Upper lobe of right lung (tissue), 1 donor: Measurements from ENCODE around the gene ITLN1. TPM values are rescaled to one million over a fixed set of nuclear protein-coding genes. Genes with fewer than 3 reads are reported as not detected.

ENCODE experiments used
- ATAC-seq: fragments of 200-7000 bp; cut with Tn5 transposase; one replicate; pipeline ENCODE4 v1.9.1; 2020; ENCODE audit warnings: mild to moderate bottlenecking, moderate library complexity
- DNase-seq: peaks from one replicate; pipeline ENCODE4 v3.0.0-alpha.2; 2020
- H3K27ac ChIP-seq: fragments of 200-600 bp; one replicate; pipeline ENCODE4 v1.8.0; 2022
- H3K27me3 ChIP-seq: fragments of 200-600 bp; one replicate; pipeline ENCODE4 v1.8.0; 2022; ENCODE audit warnings: mild to moderate bottlenecking
- H3K36me3 ChIP-seq: fragments of 200-600 bp; one replicate; pipeline ENCODE4 v1.8.0; 2022
- H3K4me1 ChIP-seq: fragments of 200-600 bp; one replicate; pipeline ENCODE4 v1.8.0; 2022
- H3K4me3 ChIP-seq: fragments of 200-600 bp; one replicate; pipeline ENCODE4 v1.8.0; 2022; ENCODE audit warnings: mild to moderate bottlenecking
- H3K9me3 ChIP-seq: fragments of 200-600 bp; one replicate; pipeline ENCODE4 v1.8.0; 2022
- CTCF ChIP-seq: fragments of 200-600 bp; IDR thresholded peaks from one replicate; pipeline ENCODE4 v1.8.0; 2022; ENCODE audit warnings: antibody characterized with exemption
- intact Hi-C: fragments of 100-400 bp; cut with DNase I; formaldehyde crosslinking; loops from one replicate; pipeline ENCODE4 v1.11.0; 2022
- total RNA-seq: library from RNA; stranded (reverse); fragmentation: NEBNext Ultra II Directional; extraction: Animal tissue kit (Norgen Biotek cat#: 25700); gene quantifications from one replicate; pipeline ENCODE4 v1.2.1, GENCODE V29; 2021
- donor health status: DM: no; HTN: yes; CAD: no; lungs with severe emphysema.

ITLN1 gene
- total RNA-seq, 1 donor from 2014 or later = 295 TPM

- intact Hi-C loops = no loop called here
- TF ChIP-seq CTCF = no peak
- H3K4me3 ChIP-seq = no peak overlapping the region
- no peaks in the 10 kb centered on the region for H3K36me3 ChIP-seq
- no peaks in the 10 kb centered on the region for H3K4me1 ChIP-seq
- H3K27ac ChIP-seq = no peak overlapping the region
- DNase-seq (no peak), ATAC-seq (no peak)
- H3K27me3 ChIP-seq = no peaks in the 10 kb centered on the region
- no peaks in the 10 kb centered on the region for H3K9me3 ChIP-seq
These were observed 34.4 kb downstream of the ITLN1 start for GRCh38 chr1:160850541-160850940.

- Histone ChIP-seq H3K4me3 (no peak overlapping the region), H3K27me3 (no peaks in the 10 kb centered on the region), H3K4me1 (no peaks in the 10 kb centered on the region), H3K36me3 (no peaks in the 10 kb centered on the region), H3K27ac (no peak overlapping the region), H3K9me3 (no peaks in the 10 kb centered on the region)
- TF ChIP-seq CTCF = no peak
- DNase-seq = no peak
- intact Hi-C loops = no loop called here
- no peak for ATAC-seq
These were observed 38.7 kb downstream of the ITLN1 start for GRCh38 chr1:160846281-160846680.

GRCh38 chr1:160844447-160845232 is 40.3 kb downstream of the ITLN1 start:
- no peaks in the 10 kb centered on the region for H3K27me3 ChIP-seq
- DNase-seq (no peak), ATAC-seq (no peak)
- H3K36me3 ChIP-seq = no peaks in the 10 kb centered on the region
- no peak overlapping the region for H3K4me3 ChIP-seq
- H3K27ac ChIP-seq = no peak overlapping the region
- intact Hi-C loops = no loop called here
- no peak for TF ChIP-seq CTCF
- no peaks in the 10 kb centered on the region for H3K9me3 ChIP-seq
- H3K4me1 ChIP-seq = no peaks in the 10 kb centered on the region

- intact Hi-C loops = no loop called here
- Histone ChIP-seq H3K27ac (no peak overlapping the region), H3K36me3 (no peaks in the 10 kb centered on the region), H3K9me3 (no peaks in the 10 kb centered on the region), H3K27me3 (no peaks in the 10 kb centered on the region), H3K4me3 (no peak overlapping the region), H3K4me1 (peaks cover 22% of the 10 kb centered on the region)
- DNase-seq (no peak), ATAC-seq (no peak)
- TF ChIP-seq CTCF = no peak
These were observed 43.9 kb downstream of the ITLN1 start for GRCh38 chr1:160841079-160841478.

GRCh38 chr1:160839746-160840145 is 45.2 kb downstream of the ITLN1 start:
- DNase-seq (no peak), ATAC-seq (no peak)
- intact Hi-C loops = loop anchor here (10.0 kb wide), 1 partner anchor 115 kb away; the partner anchor contains the start of gene ITLN2
- H3K4me1 ChIP-seq = peaks cover 22% of the 10 kb centered on the region
- TF ChIP-seq CTCF = no peak
- H3K27ac ChIP-seq = no peak overlapping the region
- H3K4me3 ChIP-seq = no peak overlapping the region
- H3K36me3 ChIP-seq = no peaks in the 10 kb centered on the region
- H3K27me3 ChIP-seq = no peaks in the 10 kb centered on the region
- H3K9me3 ChIP-seq = no peaks in the 10 kb centered on the region
